Stimulated activated CD4-positive, alpha-beta T cell treated with anti-CD3 and anti-CD28 coated beads, TNF-alpha, amount 100 ng/mL, for 24 hours (primary cell): Measurements from ENCODE around the gene ANKLE2.
"Not testable (repeated sequence)": the region's sequence is repeated elsewhere in the genome, so short reads cannot be mapped to it uniquely, and the experiment has no call there.

Source experiments
- DNase-seq, 3 experiments: peaks; one replicate each; pipeline ENCODE4 v3.0.0-alpha.2; 2020; ENCODE audit warnings: low read depth in 3 of 3

ANKLE2 gene

DNA sequence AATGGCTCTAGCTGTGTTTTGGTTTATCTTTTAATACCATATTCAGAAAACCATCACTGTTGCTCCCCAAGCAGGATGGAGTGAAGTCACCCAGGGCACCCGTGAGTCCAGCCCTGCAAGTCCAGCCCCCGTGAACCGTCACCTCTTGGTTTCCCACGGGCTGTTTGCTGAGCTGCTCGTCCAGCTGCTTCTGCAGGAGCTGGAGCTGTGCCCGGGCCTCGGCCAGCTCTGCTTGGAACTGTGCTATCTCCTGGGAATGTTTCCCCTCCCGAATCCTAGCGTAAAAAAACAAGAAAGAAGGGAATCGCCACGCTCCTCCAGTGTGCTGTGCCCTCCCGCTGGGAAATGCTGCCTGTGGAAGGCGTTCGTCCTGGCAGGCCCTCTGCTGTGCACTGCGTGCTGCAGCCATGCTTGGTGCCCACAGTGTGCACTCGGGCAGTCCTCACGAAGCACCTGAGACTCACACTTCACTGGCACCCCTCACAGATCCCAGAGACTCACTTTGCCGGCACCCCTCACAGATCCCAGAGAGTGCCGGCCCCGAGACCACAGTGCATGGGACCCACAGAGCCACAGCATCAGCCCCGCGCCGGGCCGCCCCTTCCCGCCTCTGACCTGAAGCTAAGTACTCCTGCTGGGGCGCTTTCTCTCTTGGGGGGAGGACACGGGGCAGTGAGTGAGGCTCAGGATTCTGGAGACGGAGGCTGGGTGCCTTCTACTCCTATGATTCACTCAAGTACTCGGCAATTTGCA is 15.4 kb upstream of the ANKLE2 start:
- no peak for DNase-seq

DNA sequence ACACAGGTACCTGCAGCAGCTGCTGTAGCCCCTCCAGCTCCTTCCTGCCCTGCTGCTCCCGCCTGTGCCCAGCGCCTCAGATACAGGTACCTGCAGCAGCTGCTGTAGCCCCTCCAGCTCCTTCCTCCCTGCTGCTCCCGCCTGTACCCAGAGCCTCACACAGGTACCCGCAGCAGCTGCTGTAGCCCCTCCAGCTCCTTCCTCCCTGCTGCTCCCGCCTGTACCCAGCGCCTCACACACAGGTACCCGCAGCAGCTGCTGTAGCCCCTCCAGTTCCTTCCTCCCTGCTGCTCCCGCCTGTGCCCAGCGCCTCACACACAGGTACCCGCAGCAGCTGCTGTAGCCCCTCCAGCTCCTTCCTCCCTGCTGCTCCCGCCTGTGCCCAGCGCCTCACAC is 14.6 kb upstream of the ANKLE2 start:
- not testable (repeated sequence) for DNase-seq

DNA sequence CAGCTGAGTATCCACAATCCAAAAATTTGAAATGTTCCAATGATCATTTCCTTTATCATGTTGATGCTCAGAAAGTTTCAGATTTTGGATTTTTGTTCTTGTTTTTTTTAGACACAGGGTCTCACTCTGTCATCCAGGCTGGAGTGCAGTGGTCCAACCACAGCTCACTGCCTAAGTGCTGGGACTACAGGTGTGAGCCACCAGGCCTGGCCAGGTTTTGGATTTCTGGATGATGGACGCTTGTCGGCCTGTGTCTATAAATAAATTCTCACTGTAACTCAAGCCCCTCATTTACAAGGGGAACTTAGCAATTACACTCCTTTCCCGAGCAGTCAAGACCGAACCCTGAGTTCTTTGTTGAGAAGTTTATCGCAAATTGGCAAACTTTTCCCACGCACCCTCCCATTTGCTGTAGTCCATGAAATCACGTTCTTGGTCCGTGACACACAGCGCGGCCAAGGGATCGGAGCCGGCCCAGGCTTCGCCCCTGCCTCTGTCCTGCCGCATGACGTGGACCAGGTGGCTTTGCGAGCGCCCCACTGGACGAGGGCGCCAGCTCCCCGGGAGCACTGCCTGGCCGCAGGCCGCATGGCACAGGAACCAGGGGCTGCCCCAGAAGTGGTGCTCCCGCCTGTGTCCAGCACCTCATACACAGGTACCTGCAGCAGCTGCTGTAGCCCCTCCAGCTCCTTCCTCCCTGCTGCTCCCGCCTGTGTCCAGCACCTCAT is 14.0 kb upstream of the ANKLE2 start:
- DNase-seq, result no peak

DNA sequence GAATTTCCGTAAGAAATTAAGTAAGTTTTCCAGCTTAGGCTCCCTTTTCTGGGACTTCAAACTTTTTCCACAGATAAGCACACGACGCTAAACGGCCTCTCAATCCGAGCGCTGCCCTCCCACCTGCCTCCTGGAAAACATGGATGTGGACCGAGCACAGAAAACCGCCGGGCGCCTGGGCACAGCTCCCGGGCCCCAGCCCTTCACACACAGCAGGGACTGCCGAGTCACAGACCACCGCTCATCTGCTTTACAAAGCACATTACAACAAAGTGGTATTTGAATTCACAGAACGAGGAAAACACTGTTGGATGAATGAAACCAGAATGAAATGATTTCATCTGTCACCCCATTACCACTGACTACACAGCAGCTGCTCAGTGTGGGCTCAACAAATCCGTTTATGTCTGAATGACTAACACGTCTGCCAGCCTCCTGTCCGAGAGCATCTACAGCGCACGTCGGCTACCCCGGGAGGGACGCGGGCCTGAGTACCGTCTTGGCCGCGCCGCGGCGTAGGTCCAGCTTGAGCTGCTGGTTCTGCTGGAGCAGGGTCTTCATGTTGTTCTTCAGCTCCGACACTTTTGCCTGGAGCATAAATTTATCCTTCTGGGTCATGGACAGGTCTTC is 13.1 kb upstream of the ANKLE2 start:
- DNase-seq, result no peak

DNA sequence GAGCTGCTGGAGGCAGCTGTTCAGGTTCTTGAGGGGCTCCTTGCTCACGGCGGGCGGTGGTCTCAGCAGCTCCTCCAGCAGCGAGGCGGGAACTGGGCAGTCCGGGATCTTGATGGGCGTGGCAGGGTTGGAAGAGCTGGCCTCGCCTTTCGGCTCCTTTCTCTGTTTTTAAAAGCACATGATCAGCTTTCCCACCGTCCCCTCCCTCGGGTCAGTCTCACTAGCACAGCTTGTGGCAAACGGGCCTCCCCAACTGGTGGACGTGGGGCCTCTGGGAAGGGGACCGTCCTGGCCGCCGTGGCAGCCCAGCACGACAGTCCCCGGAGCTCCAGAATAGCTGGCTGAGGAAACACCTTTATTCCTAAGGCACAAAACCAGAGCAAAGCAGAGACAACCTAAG is 12.5 kb upstream of the ANKLE2 start:
- no peak for DNase-seq

DNA sequence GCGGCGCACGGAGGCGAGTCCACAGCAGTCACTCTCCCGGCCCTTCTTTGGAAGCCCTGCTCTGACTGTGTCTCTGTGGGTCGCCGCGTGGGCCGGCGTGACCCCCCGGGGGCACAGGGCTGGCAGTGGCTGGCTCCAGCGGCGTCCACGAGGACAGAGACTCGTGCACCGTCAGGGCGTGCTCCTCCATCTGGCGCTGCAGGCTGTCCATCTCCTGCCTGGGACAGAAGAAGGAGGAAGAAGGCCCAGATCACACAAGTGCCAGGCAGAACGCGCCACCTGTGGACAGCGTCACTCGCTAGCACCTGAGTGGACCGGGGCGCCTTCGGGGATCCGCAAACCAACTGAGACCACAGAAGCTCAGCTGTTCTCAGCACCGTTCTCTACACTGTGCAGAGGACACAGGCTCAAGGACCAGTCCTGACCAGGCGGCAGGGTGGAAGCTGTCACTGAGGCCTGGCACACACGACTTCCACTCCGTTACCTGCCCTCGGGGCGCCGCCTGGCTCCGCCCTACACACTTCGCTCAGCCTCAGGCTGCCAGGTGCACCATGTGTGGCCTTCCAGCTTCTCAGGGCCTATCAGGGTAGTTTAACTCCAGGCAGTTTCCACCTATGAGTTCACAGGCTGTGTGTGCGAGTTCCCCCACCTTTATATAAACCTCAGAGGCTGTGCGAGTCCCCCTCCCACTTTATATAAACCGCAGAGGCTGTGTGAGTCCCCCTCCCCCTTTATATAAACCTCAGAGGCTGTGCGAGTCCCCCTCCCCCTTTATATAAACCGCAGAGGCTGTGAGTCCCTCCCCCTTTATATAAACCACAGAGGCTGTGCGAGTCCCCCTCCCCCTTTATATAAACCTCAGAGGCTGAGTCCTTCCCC is 11.7 kb upstream of the ANKLE2 start:
- no peak for DNase-seq

DNA sequence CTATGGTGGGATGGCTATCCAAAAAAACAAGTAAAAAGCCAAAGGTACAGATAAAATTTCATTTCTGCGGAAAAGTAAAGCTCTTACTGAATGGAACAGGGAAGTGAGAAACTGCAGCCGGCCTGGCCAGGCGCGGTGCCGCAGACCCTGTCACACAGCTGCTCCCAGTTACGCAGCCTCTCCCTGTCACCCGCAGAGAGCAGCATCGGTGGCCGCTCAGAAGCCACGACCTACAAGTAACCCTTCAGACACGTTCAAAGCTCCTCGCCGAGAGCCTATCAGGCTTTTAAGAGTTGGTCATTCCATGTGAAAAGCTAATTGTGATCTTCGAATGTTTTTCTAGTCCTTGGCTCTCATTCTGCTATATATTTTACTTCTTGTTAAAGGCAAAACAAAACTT is 11.0 kb upstream of the ANKLE2 start:
- no peak for DNase-seq

DNA sequence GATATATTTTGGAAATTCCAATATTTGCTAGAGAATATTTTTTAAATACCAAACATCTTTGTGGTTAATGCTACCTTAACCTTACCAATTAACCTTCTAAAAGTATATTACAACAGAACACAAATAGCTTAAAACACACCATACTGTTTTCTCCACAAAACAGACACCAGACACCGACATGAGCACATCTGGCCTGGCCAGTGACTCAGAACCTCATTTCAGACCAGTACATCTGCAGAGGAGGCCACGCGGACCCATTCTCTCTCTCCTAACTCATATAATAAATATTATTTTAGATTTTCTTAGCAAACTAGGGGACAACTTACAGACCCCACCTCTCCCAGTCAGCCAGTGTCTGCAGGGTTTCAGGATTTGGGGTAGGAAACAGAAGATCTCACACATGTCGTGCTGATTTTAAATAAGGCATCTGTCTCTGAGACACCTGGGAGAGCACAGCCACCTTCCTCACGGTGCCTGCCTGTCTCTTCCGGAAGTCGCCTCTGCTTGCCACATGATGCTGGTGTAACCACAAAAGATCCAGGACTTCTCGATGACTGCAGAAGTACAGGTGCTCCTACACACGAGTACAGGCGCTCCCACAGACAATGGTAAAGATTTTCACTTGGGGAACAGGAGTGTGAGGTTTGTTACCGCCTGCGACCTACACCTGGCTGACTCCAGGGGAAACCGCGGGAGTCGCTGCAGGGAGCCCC is 9.7 kb upstream of the ANKLE2 start:
- DNase-seq, result peak in 1 of 3 experiments; percentile 34

DNA sequence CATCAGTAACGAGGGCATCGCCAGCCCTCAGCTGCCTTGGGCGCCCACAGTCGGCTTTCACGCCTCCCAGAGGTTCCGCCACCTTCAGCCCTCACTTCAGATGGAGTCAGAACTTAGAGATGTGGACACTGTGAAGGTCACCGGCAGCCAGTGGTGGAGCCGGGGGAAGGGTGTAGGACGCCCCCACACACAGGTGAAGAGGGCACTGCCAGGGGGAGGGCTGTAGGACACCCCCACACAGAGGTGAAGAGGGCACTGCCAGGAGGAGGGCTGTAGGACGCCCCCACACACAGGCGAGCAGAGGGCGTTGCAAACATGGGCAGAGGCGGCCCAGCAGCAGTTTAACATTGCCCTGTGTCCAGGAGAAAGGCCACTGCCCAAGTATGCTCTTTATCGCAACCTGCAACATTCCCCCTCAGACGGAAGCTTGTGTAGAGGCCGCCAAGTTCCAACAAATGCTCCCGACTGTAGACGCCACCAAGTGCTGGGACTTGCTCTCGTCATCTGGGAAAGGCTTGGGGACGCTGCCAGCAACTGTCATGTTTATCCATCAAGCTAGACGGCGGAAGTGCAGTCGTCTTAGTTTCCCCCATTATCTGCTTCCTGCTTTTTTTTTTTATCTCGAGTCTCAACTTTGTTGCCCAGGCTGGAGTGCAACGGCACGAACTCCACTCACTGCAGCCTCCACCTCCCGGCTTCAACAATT is 4.9 kb upstream of the ANKLE2 start:
- no peak for DNase-seq

DNA sequence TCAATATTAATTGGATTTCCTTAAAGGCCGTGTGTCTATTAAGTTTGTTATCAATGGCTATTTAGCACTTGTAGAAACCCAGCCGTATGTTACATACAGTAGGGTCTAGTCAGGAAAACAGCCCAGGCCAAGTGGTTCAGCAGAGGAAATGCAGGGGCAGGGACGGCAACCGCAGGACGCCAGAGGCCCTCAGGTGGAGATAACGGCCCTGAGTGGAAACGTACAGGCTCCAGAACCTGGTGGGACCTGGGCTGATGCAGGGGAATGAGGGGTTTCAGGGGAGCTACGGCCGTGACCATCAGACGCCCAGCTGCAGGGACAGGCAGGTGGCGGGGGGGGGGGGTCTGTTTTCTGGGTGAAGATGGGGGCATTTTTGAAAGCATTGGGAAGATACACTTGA is 3.7 kb upstream of the ANKLE2 start:
- DNase-seq, result no peak

DNA sequence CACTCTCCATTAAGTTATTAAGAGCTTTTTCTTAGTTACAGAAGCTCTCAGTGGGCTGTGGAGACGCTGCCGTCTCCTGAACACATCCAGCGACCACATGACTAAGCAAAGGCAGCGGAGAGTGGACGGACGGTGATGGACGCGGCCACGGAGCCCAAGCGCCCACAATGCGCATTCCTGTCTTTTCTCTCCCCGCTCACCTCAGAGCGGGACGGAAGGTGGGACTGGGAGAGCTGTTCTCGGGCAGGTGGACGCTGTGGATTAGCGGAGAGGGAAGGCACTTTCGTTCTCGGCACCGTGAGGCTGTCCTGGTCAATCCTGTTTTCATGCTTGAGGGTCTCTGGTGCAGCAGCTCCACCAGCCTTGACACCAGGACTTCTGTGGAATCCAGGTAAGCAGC is 2.6 kb upstream of the ANKLE2 start:
- DNase-seq, result no peak

DNA sequence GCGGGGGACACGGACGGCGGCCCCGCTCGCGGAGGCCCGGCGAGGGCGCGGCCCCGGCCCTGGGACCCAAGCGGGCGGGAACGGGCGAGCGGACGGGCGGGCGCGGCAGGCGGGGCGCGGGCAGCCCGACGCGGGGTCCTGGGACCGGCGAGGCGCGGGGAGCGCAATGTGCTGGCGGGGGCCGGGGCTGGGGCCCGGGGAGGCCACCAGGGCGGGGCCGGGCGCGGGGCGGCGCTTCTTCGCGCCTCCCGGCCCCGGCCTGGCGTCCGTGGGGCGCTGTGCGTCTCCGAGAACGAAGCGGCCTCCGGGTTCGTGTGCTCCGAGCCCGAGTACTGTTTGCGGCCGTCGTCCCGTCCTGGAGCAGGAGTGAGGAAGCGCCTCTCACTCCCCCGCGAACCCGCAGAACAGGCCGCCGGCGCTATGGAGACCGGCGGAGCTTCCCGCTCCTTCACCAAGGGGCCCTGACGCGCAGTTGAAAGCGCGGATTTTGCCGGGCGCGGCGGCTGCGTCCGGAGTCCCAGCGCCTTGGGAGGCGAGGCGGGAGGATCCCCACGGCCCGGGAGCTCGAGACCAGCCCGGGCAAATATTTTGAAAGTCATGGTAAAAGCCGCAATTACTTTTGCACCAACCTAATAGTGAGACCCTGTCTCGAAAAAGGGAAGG is 420 bp upstream of the ANKLE2 start:
- DNase-seq, result peak; percentile 70 to 82 (median 74)

DNA sequence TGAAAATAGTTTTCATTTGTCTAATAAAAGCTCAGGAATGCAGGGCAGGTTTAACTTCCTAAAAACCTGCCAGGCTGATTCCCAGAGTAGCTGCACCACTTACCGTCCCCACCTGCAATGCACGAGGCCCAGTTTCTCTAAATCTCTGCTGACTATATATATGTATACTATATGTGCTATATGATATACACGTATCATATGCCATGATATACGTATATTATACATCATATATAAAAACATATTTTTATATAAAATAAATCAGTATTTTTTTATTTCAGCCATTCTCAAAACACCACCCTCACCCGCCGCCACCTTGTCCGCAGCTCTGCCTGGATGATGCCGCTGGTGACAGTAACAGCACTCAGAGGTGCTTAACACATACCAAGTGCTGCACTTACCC is 2.3 kb downstream of the ANKLE2 start:
- DNase-seq, result no peak

DNA sequence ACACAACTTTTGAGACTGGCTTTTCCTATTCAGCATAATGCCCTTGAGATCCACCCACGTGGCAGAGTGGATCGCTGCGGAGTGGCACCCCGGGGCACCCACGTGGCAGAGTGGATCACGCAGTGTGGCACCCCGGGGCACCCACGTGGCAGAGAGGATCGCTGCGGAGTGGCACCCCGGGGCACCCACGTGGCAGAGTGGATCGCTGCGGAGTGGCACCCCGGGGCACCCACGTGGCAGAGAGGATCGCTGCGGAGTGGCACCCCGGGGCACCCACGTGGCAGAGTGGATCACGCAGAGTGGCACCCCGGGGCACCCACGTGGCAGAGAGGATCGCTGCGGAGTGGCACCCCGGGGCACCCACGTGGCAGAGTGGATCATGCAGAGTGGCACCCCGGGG is 2.8 kb downstream of the ANKLE2 start:
- DNase-seq, result not testable (repeated sequence)

DNA sequence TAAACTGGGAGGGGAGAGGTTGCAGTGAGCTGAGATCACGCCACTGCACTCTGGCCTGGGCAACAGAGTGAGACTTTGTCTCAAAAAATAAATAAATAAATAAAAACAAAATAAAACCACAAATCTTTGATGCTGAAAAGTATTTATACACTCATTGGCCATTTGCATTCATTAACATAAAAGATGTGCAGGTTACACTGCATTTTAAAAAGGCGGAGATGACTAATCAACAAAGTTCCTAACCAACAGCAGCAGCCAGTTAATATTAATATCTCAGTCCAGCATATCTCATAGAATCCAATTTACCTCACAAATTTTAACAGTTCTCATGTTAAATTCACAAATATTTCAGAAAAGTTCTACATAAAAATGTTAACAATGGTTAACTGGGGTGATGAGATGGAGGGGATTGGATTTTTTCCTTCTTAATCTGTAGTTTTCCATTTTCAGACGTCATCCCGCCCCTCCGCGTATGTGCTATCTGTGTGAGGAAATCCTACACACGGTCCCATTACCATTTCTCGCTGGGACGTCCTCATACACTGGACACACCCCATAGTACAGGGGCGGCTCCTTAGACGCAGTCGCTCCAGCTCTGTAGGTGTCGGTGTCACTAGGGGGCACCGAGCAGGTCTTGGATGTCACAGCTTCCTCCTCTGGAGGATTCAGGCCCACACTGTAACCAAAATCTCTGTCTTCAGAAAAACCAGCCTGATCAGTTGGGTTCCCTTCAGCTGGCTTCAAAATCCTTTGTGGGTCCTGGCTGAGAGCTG is 7.3 kb downstream of the ANKLE2 start:
- DNase-seq, result no peak

DNA sequence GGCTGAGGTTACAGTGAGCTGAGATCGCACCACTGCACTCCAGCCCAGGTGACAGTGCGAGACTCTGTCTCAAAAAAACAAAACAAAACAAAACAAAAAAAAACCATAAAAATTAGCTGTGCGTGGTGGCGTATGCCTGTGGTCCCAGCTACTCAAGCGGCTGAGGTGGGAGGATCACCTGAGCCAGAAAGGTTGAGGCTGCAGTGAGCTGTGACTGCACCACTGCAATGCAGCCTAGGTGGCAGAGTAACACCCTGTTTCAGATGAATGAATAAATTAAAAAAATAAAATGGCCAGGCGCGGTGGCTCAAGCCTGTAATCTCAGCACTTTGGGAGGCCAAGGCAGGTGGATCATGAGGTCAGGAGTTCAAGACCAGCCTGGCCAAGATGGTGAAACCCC is 8.0 kb downstream of the ANKLE2 start:
- DNase-seq, result not testable (repeated sequence)

DNA sequence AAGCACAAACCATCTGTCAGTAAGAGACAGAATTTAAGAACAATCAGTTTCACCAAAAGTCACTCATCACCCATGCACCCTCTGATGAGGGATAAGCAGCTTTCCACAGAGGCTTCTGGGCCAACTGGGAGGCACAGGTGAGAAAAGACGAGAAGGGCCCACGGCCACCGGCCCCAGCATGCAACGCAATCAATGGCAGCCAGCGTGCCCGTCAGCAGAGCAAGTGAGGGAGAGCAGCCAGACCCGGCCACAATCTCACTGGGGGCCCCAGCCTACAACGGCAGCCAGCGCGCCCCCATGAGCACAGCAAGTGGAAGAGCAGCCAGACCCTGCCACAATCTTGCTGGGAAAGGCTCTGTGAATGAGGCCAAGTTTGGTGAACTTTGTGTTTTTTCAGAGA is 13.3 kb downstream of the ANKLE2 start:
- no peak for DNase-seq

DNA sequence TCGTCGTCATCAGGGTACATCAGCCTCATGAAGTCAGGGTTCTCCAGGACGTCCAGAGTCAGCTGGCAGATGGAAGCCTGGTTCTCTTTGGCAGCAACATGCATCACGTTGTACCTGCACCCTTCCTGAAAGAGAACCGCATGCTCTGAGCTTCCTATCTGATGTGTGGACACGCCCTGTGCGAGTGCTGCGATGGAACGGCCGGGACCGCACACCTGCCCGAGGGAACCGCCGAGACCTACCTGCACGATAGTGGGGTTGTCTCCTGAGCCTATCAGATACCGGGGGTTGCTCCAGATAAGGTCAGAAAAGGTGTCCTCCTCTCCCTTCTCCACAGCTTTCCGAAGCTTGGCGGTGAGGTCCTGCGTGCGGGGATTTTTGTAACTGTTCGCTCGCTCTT is 13.7 kb downstream of the ANKLE2 start:
- no peak for DNase-seq

DNA sequence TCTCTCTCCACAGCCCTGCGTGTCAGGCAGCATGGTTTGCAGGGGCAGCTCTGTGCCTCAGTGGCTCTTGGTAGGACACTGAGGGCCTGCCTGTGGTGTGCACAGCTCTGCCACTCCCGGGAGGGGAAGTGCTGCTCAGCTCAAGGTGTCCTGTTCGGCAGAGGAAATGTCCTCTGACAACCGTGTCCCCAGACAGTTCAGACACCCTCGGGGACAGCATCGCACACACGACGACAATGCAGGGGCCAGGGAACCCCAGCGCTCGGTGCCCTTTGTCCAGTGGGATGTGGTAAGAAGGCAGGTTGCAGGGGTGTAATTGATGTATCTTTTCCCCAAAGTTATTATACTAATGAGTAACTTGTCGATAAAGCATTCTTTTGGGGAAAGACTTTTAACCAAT is 14.2 kb downstream of the ANKLE2 start:
- DNase-seq, result no peak
